SJSA1 (cell line): ENCODE results near the gene EMC6. TPM values are rescaled to one million over a fixed set of nuclear protein-coding genes. Genes with fewer than 3 reads are reported as not detected.

Experiments
- DNase-seq, 2 experiments: peaks; one replicate each; pipeline ENCODE4 v3.0.0-alpha.2; 2015 to 2020; ENCODE audit warnings: low spot score in 2 of 2, low read depth in 1 of 2
- H3K27ac ChIP-seq: fragments of 250-450 bp; sonication (Bioruptor Pico); 2 replicates; pipeline ENCODE4 v1.5.1; 2020; ENCODE audit warnings: mild to moderate bottlenecking, moderate library complexity
- H3K27me3 ChIP-seq: fragments of 250-450 bp; sonication (Bioruptor Pico); replicated peaks from 2 replicates; pipeline ENCODE4 v1.5.1; 2020; ENCODE audit warnings: mild to moderate bottlenecking, moderate library complexity
- H3K36me3 ChIP-seq: fragments of 250-450 bp; sonication (Bioruptor Pico); 2 replicates; pipeline ENCODE4 v1.5.1; 2020; ENCODE audit warnings: mild to moderate bottlenecking
- H3K4me1 ChIP-seq: fragments of 250-450 bp; sonication (Bioruptor Pico); replicated peaks from 2 replicates; pipeline ENCODE4 v1.6.1; 2021; ENCODE audit warnings: mild to moderate bottlenecking
- H3K4me3 ChIP-seq: fragments of 250-450 bp; sonication (Bioruptor Pico); 2 replicates; pipeline ENCODE4 v1.5.1; 2020; ENCODE audit warnings: mild to moderate bottlenecking
- H3K9me3 ChIP-seq: fragments of 250-450 bp; sonication (Bioruptor Pico); replicated peaks from 2 replicates; pipeline ENCODE4 v1.5.1; 2020; ENCODE audit warnings: mild to moderate bottlenecking
- total RNA-seq: library from RNA; depleted of rRNA; stranded (reverse); fragments of >200 nt; shearing (Covaris generic); gene quantifications from 2 replicates; pipeline ENCODE4 v1.2.3, GENCODE V29; 2014

The EMC6 gene
- total RNA-seq, 1 experiment from 2014 or later = 34.3 TPM

DNA sequence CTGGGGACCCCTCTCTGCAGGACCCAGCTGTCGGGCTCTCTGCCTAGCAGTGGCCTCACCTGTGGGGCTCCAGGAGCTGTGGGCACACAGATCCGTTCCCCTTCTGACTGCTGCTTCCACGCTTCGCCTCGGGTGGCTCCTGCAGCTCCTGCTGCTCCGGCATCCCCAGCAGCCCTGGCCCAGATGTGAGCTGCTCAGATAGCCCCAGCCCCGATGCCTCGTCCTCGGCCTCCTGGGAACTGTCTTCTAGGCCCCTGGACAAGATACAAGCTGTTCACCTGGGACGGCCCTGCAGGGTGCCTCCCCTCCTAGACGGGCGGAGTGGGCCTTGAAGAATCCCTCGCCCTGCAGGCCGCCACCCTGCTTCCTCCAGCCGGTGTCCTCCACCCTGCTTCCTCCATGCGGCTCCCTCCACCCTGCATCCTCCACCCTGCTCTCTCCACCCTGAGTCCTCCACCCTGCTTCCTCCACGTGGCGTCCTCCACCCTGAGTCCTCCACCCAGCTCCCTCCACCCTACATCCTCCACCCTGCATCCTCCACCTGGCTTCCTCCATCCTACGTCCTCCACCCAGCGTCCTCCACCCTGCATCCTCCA, 11.0 kb downstream of the EMC6 start:
- Histone ChIP-seq H3K9me3 (no peaks in the 10 kb centered on the region), H3K36me3 (no peaks in the 10 kb centered on the region), H3K4me1 (no peaks in the 10 kb centered on the region), H3K4me3 (no peak overlapping the region), H3K27me3 (no peaks in the 10 kb centered on the region), H3K27ac (no peak overlapping the region)
- no peak for DNase-seq

DNA sequence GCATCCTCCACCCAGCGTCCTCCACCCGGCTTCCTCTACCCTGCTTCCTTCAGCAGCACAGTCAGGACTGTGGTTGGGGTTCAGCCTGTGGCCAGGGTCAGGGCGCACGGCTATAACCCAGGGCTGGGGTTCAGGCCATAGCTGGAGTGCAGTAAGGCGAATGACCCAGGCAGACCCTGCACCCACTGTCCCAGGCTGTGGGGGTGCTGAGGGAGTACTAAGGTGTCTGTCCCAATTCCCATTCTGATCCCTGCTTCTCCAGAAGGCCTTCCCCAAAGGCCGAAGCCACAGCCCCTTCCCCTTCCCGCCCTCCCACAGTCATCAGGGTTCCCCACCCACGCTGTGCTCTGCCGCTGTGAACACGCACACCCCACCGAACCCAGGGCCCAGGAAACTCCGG, 12.4 kb downstream of the EMC6 start:
- no peak overlapping the region for H3K4me3 ChIP-seq
- DNase-seq = no peak
- H3K27me3 ChIP-seq = no peaks in the 10 kb centered on the region
- H3K9me3 ChIP-seq = no peaks in the 10 kb centered on the region
- H3K4me1 ChIP-seq = no peaks in the 10 kb centered on the region
- no peaks in the 10 kb centered on the region for H3K36me3 ChIP-seq
- no peak overlapping the region for H3K27ac ChIP-seq

DNA sequence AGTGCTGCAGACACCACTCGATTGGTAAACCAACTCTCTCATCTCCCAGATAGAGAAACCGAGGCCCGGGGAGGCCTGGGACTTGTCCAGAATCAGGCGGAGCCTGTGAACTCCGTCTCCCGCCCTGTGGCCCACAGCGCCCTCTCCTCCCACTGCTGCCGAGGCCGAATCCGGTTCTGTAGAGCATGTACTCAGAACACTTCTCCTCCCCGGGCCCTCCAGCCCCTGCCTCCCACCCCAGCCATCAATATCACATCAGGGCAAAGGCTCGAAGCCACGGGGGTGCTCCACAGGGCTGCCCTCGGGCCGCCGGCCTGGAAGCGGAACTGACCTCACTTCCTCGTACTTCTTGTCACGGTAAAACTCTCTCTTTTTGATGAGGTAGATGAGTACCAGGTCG, 13.0 kb downstream of the EMC6 start:
- DNase-seq = no peak
- H3K4me1 ChIP-seq = no peaks in the 10 kb centered on the region
- no peak overlapping the region for H3K27ac ChIP-seq
- no peak overlapping the region for H3K4me3 ChIP-seq
- H3K36me3 ChIP-seq = no peaks in the 10 kb centered on the region
- no peaks in the 10 kb centered on the region for H3K9me3 ChIP-seq
- H3K27me3 ChIP-seq = no peaks in the 10 kb centered on the region

DNA sequence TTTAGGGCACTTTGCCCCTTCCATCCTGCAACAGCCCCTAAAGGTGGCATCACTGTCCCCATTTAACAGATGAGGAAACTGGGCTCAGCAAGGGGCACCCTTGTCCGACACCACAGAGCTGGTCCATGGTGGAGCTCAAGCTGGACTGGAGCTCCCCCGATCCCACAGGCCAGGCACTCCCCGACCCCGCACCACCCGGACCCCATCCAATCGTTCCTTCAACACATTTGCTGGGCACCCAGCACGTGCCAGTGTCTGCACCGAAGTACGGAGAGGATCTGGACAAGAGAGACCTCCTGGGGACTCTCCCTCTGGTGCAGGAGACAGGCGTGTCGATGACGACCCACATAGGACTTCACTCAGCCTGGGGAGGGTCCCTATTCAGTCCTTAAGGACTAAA, 13.4 kb downstream of the EMC6 start:
- no peaks in the 10 kb centered on the region for H3K4me1 ChIP-seq
- no peak overlapping the region for H3K4me3 ChIP-seq
- H3K9me3 ChIP-seq = no peaks in the 10 kb centered on the region
- no peak for DNase-seq
- no peaks in the 10 kb centered on the region for H3K27me3 ChIP-seq
- H3K36me3 ChIP-seq = no peaks in the 10 kb centered on the region
- H3K27ac ChIP-seq = no peak overlapping the region

DNA sequence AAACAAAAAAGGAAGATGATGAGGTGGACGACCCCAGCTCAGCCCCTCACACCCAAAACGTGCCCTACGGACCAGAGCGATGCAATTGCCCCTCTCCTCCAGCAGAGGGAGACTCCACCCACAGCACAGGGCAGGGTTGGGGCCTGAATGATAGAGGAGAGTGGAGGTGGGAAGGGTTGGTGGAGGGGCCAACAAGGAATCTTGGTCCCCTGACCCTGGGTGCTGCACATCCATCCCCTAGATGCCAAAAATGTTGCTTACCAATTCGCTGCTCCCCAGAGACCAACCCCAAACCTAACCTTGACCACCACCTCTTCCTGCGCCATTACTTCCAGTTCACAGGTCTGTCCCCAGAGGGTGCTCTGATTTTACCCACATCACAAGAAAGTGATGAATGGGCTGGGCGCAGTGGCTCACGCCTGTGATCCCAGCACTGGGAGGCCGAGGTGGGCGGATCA, 14.5 kb downstream of the EMC6 start:
- no peaks in the 10 kb centered on the region for H3K27me3 ChIP-seq
- no peaks in the 10 kb centered on the region for H3K9me3 ChIP-seq
- H3K4me3 ChIP-seq = no peak overlapping the region
- H3K36me3 ChIP-seq = no peaks in the 10 kb centered on the region
- peak in 1 of 2 experiments; percentile 38 for DNase-seq
- no peaks in the 10 kb centered on the region for H3K4me1 ChIP-seq
- H3K27ac ChIP-seq = no peak overlapping the region

DNA sequence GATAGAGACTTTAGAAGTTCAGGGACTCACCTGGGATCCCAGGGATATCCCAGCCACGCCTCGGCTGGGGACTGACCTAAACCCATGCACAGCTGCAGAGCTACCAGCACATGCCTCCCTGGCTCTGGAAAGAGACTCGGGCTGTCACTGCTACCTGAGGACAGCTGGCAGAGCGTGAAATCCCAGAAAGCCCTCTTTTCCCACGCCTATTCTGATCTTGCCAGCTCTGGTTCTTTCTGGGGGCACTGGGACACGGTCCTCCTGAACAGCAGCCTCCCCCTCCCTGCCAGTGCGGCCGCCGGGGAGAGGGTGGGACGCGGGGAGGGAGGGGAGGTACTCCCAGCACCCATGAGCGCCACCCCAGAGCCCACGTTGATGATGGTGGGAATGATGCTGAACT, 16.6 kb downstream of the EMC6 start:
- no peak for DNase-seq
- H3K4me1 ChIP-seq = no peaks in the 10 kb centered on the region
- H3K9me3 ChIP-seq = no peaks in the 10 kb centered on the region
- H3K4me3 ChIP-seq = no peak overlapping the region
- no peak overlapping the region for H3K27ac ChIP-seq
- H3K27me3 ChIP-seq = no peaks in the 10 kb centered on the region
- H3K36me3 ChIP-seq = no peaks in the 10 kb centered on the region

DNA sequence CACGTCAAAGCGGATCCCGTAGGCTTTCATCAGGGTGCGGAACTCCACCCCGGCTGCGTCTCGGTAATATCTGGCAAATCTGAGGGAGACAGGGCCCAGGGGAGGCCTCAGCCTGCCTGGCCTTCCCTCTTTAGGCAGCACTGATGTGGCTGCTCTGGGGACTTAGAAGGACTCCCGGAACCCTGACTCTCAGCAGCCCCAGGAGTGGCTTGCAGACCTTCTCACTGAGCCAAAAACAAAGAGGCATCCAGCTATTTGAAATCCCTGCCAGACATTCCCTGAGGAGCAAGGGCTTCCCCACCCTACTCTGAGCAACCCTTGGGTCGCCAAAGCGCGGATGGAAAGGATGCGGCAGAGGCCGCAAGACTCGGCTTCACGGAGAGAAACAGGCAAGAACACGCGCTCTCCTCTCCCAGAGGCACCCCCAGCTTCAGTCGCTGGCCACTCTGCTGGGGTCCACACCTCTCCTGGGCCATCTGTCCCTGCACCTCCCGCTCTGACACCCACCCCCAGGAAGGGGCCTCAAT, 19.5 kb downstream of the EMC6 start:
- DNase-seq = no peak
- Histone ChIP-seq H3K27me3 (no peaks in the 10 kb centered on the region), H3K27ac (no peak overlapping the region)

DNA sequence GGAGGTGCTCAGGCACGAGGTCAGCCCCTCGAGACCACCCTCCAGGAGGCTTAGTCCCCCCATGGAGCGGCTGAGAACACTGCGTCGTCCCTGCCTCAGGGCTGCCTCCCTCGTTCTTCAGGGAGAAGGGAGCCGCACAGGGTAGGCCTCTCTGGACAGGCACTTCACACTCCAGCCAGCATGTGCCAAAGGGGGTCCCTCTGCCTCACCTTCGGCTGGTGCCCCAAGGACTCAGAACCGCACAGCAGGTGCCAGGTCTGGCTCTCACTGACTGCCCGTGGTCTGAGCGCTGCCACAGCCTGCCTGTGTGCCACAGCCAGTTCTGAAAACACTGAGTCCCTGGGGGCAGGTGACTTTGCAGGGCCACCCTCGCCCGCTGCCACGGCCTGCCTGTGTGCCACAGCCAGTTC, 20.2 kb downstream of the EMC6 start:
- Histone ChIP-seq H3K4me3 (no peak overlapping the region), H3K27me3 (no peaks in the 10 kb centered on the region), H3K4me1 (no peaks in the 10 kb centered on the region), H3K9me3 (no peaks in the 10 kb centered on the region), H3K36me3 (no peaks in the 10 kb centered on the region), H3K27ac (no peak overlapping the region)
- no peak for DNase-seq

More for the DNA sequence above, 19.5 kb downstream of the EMC6 start:
- H3K9me3 ChIP-seq = no peaks in the 10 kb centered on the region
- H3K36me3 ChIP-seq = no peaks in the 10 kb centered on the region
- H3K4me1 ChIP-seq = no peaks in the 10 kb centered on the region
- H3K4me3 ChIP-seq = no peak overlapping the region

DNA sequence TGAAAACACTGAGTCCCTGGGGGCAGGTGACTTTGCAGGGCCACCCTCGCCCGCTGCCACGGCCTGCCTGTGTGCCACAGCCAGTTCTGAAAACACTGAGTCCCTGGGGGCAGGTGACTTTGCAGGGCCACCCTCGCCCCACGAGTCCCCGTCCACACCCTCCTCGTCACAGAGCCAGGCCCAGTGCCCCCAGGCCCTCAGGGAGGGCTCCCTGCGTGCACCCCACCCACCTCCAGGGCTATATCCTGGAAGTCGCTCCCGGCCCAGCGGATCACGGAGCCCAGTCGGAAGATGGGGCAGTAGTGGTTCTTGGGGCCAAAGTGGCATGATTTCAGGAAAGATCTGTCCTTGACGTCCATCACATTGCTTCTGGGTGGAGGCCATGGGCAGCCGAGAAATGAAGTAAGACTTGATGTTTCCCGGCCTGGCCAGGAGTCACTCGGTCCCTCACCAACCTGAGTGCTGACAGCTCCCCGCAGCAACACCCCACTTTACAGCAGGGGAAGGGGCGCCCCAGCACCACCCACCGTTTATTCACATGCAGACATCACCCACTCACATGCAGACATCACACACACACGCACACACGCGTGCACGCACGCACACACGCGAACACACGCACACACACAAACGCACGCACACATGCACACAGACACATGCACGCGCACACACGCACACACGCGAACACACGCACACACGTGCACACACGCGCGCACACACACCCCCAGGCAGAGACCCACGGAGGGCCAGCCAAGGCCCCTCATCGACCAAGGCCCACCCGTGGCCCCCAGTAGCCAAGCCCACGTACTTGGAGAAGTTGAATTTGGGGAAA, 20.9 kb downstream of the EMC6 start:
- Histone ChIP-seq H3K27me3 (0 out of 2 replicates have a peak, but pooled peaks cover 1% of the 10 kb centered on the region), H3K4me3 (no peak overlapping the region), H3K36me3 (no peaks in the 10 kb centered on the region), H3K9me3 (no peaks in the 10 kb centered on the region), H3K4me1 (no peaks in the 10 kb centered on the region), H3K27ac (no peak overlapping the region)
- no peak for DNase-seq

DNA sequence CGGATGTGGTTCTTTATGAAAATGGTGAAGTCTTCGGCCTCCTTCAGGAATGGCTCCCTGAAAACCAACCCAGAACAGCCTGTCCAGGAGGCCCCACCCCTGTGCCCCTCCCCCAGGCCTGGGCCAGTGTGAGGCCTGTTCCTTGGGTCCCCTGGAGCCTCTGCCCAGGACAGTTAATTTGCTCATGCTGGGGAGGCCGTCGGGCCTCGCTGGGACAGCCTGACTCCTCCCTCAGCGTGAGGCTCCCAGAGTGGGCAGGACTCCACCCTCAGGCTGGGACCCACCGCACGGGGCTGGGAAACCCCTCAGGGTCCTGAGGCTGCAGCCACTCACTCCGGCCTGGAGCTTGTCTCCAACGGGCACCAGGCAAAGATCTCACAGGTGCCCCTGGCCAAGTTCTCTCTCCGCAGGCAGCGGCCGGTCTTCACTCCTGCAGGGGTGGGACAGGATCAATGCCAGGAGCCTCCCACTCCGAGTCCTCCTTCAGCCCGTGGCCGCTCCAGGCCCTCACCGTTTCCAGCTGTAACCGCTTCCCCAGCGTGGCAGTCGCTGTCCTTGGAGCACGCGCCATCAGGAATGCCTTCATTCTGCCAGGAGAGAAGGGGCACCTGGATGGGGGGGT, 21.6 kb downstream of the EMC6 start:
- DNase-seq = no peak

DNA sequence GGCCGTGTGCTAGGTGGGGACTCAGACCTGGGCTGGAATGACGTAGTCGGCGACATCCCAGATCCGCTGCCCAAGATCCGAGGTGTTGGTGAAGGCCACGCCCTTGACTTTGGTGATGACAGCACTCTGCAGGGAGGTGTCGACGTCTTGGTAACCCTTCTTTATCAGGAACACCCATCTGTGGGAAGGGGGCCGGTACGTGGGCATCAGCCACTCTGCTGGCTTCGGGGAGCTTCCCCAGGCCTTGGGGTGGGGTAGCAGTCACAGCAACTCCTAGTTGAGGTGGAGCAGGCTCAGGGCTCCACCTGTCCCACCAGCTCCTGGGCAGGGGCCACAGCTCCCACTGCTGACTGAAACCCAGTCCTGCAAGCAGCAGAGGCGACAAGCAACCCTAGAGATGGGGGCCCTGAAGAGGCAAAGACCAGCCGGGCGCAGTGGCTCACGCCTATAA, 23.0 kb downstream of the EMC6 start:
- no peak overlapping the region for H3K27ac ChIP-seq
- peaks cover 23% of the 10 kb centered on the region for H3K27me3 ChIP-seq
- H3K4me3 ChIP-seq = no peak overlapping the region
- DNase-seq = no peak
- no peaks in the 10 kb centered on the region for H3K36me3 ChIP-seq
- H3K9me3 ChIP-seq = no peaks in the 10 kb centered on the region
- peaks cover 10% of the 10 kb centered on the region for H3K4me1 ChIP-seq

More for the DNA sequence above, 21.6 kb downstream of the EMC6 start:
- Histone ChIP-seq H3K4me1 (peaks cover 1% of the 10 kb centered on the region), H3K27me3 (peaks cover 8% of the 10 kb centered on the region), H3K27ac (no peak overlapping the region), H3K36me3 (no peaks in the 10 kb centered on the region), H3K4me3 (no peak overlapping the region), H3K9me3 (no peaks in the 10 kb centered on the region)

DNA sequence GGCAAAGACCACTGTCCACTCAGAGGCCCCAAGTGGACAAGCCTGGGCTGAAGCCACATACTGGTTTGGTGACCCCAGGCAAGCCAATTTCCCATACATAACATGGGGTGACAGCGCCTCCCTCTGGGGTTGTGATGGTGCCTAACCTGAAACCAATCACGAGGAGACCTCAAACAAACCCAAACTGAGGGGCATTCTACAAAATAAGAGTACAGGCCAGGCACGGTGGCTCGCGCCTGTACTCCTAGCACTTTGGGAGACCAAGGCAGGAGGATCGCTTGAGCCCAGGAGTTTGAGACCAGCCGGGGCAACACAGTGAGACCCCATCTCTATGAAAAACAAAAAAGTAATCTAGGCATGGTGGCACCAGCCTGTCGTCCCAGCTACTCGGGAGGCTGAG, 23.7 kb downstream of the EMC6 start:
- Histone ChIP-seq H3K4me3 (no peak overlapping the region), H3K27me3 (peaks cover 25% of the 10 kb centered on the region), H3K27ac (no peak overlapping the region), H3K9me3 (no peaks in the 10 kb centered on the region), H3K36me3 (no peaks in the 10 kb centered on the region), H3K4me1 (peaks cover 10% of the 10 kb centered on the region)
- no peak for DNase-seq

DNA sequence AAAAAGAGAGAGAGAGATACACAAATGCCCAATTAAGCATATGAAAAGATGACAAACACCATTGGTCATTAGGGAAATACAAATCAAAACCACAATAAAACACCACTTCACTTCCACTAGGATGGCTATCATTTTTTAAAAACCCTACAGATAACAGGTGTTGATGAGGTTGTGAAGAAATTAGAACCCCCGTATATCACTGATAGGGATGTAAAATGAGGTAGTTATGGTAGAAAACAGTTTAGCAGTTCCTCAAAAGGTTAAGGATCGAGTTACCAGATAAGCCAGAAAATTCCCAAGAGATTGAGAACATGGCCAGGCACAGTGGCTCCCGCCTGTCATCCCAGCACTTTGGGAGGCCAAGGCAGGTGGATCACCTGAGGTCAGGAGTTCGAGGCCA, 24.5 kb downstream of the EMC6 start:
- H3K9me3 ChIP-seq = 0 out of 2 replicates have a peak, but pooled peaks cover 2% of the 10 kb centered on the region
- H3K27me3 ChIP-seq = peaks cover 25% of the 10 kb centered on the region
- peaks cover 10% of the 10 kb centered on the region for H3K4me1 ChIP-seq

DNA sequence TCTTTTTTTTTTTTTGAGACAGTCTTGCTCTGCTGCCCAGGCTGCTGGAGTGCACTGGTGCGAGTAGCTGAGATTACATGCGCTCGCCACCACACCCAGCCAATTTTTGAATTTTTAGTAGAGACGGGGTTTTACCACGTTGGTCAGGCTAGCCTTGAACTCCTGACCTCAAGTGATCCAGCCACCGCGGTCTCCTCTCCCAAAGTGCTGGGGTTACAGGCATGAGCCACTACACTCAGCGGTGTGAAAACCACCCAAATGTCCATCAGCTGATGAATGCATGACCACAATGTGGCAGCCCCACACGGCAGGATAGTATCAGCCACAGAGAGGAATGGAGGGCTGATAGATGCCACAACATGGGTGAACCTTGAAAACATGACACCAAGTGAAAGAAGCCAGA, 25.2 kb downstream of the EMC6 start:
- no peak overlapping the region for H3K27ac ChIP-seq
- peaks cover 25% of the 10 kb centered on the region for H3K27me3 ChIP-seq
- H3K4me3 ChIP-seq = no peak overlapping the region
- no peaks in the 10 kb centered on the region for H3K36me3 ChIP-seq
- DNase-seq = no peak
- peaks cover 10% of the 10 kb centered on the region for H3K4me1 ChIP-seq
- 0 out of 2 replicates have a peak, but pooled peaks cover 3% of the 10 kb centered on the region for H3K9me3 ChIP-seq

More for the DNA sequence above, 24.5 kb downstream of the EMC6 start:
- no peak for DNase-seq
- H3K27ac ChIP-seq = no peak overlapping the region
- H3K4me3 ChIP-seq = no peak overlapping the region
- no peaks in the 10 kb centered on the region for H3K36me3 ChIP-seq
